HL-60/S4 (cell line): ENCODE results near the gene EFEMP2.
"Not testable (repeated sequence)": the region's sequence is repeated elsewhere in the genome, so short reads cannot be mapped to it uniquely, and the experiment has no call there.

Experiments used
- in situ Hi-C: fragments of 300-500 bp; cut with MboI; formaldehyde crosslinking; loops from 2 replicates; pipeline ENCODE4 v1.14.3; 2022; ENCODE audit warnings: low sequenced_read_pairs

EFEMP2 gene

DNA sequence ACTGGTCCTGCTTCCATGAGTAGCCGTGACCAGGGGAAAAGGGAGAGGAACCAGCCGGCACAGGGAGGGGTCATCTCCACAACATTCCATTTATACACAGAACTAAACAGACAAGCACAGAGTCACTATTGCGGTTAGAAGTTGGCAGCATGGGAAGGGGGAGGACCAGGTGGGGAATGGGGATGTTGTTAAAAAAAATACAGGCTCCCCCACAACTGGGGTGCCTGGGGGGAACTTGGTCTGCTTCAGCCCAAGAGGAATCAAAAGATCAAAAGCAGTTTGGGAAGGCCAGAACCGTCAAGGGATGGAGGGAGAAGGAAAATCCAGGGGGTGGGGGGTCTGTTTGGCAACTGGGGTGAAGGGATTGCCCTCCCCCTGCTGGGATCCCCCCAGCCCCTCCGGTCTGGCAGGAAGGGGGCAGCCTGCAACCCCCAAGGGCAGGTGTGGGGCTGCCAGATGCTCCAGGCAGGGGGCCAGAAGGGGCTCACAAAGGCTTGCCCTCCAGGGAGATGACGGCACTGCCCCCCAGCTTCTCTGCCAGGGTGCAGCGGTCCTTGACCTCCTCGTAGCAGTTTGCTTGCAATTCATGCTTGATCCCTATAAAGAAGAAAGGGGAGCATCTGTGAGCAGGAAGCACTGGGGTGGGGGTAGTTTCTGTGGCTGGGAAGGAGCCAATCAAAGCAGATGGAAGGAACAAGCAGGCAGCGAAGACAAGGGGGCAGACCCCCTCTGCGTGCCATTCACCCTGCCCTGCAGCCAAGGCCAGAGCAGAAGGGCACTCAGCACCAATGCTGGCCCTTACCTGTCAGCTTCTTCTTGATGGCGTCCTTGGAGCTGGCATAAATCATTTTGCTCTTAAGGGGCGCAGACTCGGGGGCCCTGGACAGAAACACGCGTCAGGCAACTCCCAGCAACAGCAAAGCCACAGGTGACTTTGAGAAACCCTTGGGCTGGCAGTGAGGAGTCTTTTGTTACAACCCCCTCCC lies 17.5 kb downstream of the EFEMP2 start:
- in situ Hi-C loops, result no loop called here

GRCh38 chr11:65854161-65854592 lies 18.4 kb downstream of the EFEMP2 start:
- in situ Hi-C loops, result no loop called here

- in situ Hi-C loops, result no loop called here
Observed at GRCh38 chr11:65853246-65853979, 19.2 kb downstream of the EFEMP2 start.

GRCh38 chr11:65852508-65853245 lies 19.9 kb downstream of the EFEMP2 start:
- in situ Hi-C loops, result no loop called here

DNA sequence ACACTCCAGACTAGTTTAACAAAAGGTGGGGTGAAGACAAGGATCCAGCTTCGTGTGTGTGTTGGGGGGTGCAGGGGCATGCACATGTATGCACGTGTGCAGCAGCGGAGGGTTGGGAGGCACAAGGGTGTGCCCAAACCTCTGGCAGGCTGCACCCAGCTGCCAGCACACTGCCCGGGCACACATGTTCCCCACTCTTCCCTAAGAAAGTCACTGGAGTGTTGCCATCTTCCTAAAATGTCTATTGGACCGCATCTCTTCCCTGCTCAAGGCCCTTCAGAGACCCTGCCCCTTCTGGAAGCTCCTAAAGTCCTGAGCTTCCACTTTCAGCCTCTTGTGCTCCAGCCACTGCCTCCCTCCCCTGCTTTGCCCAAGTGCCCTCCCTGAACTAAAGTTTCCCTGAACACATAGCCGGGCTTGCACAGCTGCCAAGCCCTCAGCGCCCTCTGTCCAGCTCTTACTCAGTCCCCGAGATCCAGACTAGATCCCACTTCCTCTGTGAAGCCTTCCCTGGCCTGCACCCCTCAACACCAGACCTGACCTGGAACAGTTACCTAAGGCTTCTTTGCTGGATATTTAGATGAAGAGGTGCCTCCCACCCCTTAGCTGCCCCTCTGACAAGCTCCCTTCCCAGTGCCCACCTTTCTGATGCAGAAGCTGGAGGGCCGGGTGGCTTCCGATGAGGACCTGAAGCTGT lies 20.6 kb downstream of the EFEMP2 start:
- in situ Hi-C loops, result no loop called here

DNA sequence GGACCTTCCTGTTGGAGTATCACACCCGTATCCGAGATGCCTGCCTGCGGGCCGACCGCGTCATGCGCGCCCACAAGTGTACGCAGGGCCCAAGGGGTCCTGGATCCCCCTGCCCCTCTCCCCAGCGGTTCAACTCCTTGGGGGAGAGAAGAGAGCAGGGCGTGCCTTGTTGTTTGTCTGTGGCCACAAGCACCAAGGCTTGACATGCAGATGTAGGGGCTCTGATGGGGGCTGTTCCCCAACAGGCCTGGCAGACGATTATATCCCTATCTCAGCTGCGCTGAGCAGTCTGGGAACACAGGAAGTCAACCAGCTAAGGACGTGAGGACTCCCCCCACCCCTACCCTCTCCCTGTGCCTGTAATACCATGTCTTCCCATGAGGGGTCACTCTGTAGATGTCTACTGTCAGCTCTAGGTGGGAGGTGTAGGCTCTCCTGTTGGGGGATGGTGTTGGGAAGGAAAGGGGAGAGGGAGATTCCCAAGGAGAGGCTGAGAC lies 21.5 kb downstream of the EFEMP2 start:
- in situ Hi-C loops, result no loop called here

DNA sequence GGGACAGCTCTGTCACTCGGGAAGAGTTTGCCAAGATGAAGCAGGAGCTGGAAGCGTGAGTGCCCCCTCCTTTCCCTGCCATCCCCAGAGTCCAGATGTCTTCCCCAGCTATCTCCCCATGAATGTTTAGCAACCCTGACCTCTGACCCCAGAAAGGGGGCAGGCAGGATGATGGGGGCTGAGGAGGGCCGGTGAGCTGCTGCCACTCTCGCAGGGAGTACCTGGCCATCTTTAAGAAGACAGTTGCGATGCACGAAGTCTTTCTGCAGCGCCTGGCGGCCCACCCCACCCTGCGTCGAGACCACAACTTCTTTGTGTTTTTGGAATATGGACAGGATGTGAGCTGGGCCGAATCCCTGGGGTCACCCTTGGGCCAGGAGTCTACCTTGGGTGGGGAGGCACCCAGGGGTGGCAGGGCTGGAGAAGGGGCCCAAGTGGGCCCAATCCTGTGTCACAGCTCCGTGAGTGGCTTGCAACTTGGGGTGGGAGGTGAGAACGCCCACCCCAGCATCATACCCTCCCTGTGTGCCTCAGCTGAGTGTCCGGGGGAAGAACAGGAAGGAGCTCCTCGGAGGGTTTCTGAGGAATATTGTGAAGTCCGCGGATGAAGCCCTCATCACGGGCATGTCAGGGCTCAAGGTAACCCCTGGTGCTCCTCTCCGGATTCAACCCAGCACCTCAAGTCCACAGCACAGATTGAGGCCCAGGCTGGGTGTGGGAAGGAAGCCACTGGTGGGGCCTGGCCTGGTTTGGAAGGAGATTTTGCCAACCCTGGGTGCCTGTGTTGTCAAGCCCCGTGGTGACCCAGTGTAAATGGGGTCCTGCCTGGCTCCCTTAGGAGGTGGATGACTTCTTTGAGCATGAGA lies 22.1 kb downstream of the EFEMP2 start:
- in situ Hi-C loops, result no loop called here

GRCh38 chr11:65849771-65850216 lies 22.8 kb downstream of the EFEMP2 start:
- in situ Hi-C loops, result no loop called here

DNA sequence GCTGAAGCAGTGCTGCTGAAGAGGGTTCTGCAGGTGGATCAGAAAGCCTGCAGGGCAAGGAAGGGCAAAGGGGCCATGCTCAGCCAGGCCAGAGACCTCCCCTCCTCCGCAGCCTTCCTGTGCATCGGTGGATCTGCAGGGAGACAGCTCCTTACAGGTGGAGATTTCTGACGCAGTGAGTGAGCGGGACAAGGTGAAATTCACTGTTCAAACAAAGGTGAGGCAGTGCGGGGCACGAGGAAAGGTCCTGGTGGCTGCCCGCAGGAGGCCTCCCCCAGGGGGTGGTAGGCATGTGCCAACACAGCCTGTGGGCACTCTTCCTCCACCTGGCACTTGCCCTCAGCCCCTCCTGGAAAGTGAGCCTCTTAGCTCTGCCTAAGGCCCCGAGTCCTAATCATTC lies 23.2 kb downstream of the EFEMP2 start:
- in situ Hi-C loops, result no loop called here

DNA sequence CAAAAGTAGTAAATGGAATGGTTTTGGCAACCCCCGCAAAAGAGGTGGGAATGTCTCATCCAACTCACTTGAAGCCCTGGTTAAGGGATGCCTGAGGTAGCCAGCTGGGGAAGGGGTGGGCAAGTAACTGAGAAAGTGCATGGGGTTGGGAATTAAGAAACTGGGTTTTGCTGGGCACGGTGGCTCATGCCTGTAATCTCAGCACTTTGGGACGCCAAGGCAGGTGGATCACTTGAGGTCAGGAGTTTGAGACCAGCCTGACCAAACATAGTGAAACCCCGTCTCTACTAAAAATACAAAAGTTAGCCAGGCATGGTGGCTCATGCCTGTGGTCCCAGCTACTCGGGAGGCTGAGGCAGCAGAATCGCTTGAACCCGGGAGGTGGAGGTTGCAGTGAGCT lies 23.9 kb downstream of the EFEMP2 start:
- in situ Hi-C loops, result not testable (repeated sequence)

DNA sequence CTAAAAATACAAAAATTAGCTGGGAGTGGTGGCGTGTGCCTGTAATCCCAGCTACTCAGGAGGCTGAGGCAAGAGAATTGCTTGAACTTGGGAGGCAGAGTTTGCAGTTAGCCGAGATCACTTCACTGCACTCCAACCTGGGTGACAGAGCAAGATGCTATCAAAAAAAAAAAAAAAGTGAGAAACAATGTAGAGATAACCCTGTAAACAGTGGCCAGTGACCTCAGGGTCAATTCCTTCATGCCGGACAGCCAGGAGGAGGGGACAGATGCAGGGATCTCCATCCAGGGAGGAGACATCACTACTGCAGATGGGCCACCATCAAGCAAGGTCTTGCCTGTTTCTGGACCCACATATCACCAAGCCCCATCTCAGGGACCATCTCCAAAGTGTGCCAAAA lies 24.9 kb downstream of the EFEMP2 start:
- in situ Hi-C loops, result no loop called here

- in situ Hi-C loops, result no loop called here
Observed at GRCh38 chr11:65844231-65844872, 28.2 kb downstream of the EFEMP2 start.

GRCh38 chr11:65843811-65844210 lies 28.8 kb downstream of the EFEMP2 start:
- in situ Hi-C loops, result no loop called here

DNA sequence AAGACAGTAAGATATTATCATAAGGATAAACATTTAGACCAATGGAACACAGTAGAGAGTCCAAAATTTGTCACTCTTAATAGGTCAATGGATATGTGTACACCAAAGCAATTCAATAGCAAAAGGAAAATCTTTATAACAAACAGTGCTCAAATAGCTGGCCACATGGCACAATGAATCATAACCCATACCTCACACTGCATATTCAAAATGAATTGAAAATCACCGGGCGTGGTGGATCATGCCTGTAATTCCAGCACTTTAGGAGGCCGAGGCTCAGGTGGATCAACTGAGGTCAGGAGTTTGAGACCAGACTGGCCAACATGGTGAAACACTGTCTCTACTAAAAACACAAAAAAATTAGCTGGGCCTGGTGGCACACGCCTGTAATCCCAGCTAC lies 30.5 kb downstream of the EFEMP2 start:
- in situ Hi-C loops, result no loop called here

DNA sequence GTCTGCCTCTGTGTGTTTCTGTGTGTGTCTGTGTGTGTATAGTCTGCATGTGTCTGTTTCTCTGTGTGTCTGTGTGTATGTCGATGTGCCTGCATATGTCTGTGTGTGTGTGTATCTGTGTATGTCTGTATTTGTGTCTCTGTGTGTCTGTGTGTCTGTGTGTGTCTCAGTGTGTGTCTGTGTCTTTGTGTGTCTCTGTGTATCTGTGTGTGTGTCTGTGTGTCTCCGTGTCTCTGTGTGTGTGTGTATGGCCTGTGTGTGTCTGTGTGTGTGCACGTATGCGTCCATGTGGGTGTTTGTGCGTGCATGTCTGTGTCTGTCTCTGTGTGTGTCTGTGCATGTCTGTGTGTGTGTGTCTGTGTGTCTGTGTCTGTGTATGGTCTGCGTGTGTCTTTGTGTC lies 38.4 kb downstream of the EFEMP2 start:
- in situ Hi-C loops, result no loop called here

DNA sequence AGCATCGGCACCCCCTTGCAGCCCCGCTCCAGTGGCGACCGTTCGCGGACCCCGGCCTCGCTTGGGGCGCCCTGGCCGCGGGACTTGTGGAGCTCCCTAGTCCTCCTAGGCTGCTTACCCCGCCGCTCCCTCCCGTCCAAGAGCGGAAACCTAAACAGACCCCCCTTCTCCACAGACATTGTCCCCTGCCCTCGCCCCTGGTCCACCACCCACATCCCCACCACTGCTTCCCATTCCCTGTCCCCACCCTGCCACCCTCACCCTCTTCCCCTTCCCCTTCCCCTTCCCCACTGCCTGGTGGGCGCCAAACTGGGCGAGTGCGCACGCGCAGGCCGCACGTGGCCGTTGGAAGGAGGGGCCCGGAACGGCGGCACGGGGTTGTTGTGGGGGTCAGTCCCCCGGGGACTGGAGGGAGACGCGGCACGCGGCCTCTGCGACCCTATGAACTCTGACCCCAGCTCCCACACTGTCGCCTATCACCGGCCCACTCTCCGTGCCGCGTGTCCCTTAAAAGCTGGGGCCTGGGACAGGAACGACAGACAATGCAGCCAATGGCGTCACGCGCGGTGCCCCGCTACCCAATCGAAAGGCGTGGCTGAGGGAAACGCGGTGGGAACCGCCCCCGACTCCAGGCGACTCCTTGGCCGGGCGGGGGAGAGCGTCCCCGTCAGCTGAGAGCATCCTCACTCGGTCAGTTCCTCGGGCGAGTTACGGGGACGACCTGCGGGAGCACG lies 39.1 kb downstream of the EFEMP2 start, which contains the start of gene SNX32:
Gene SNX32 (plus strand): TSS at position 667 of the 734 bp plus-strand sequence. CDS start 103 bp downstream, outside the sequence.
- in situ Hi-C loops, result no loop called here

GRCh38 chr11:65832231-65832630 lies 40.4 kb downstream of the EFEMP2 start:
- in situ Hi-C loops, result not testable (repeated sequence)

DNA sequence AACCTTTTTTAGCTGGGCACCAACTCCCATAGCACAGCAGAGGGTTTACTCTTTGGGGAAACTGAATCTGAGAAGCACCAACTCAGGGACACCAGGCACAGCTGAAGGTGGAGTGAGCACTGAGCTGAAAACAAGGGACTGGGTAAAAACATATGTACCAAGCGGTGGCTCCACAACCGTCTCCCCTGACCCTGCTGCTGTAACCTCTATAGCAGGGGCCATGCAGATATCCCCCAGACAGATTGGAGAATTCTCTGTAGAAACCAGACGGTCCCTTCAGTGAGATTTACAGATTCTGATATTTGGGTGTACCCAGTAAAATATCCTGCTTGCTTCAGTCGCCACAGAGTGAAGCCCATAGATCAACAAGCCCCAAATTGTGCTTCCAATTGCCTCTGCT lies 43.1 kb downstream of the EFEMP2 start:
- in situ Hi-C loops, result no loop called here
